Mucosa of descending colon (tissue), 3 donors: Measurements from ENCODE around the gene NOL8. TPM values are rescaled to one million over a fixed set of nuclear protein-coding genes. Genes with fewer than 3 reads are reported as not detected.
A peak's percentile ranks its signal among the peaks of the same experiment; 100 is the strongest.

Experiments used
- ATAC-seq: fragments of 200-7000 bp; cut with Tn5 transposase; one replicate; pipeline ENCODE4 v1.9.1; 2020; ENCODE audit warnings: mild to moderate bottlenecking, moderate library complexity
- DNase-seq, 3 donors: peaks; one replicate each; pipeline ENCODE4 v3.0.0-alpha.2; 2020
- H3K36me3 ChIP-seq: fragments of 200-600 bp; one replicate; pipeline ENCODE4 v1.8.0; 2021; ENCODE audit warnings: low read depth, mild to moderate bottlenecking
- H3K4me1 ChIP-seq: fragments of 200-600 bp; one replicate; pipeline ENCODE4 v1.8.0; 2021; ENCODE audit warnings: low read depth, mild to moderate bottlenecking
- H3K4me3 ChIP-seq: fragments of 200-600 bp; one replicate; pipeline ENCODE4 v1.8.0; 2021; ENCODE audit warnings: mild to moderate bottlenecking
- H3K9me3 ChIP-seq: fragments of 200-600 bp; one replicate; pipeline ENCODE4 v1.8.0; 2021; ENCODE audit warnings: mild to moderate bottlenecking
- CTCF ChIP-seq: fragments of 200-600 bp; IDR thresholded peaks from one replicate; pipeline ENCODE4 v1.8.0; 2022; ENCODE audit warnings: antibody characterized with exemption, mild to moderate bottlenecking
- intact Hi-C, 2 donors: fragments of 100-400 bp; cut with DNase I in 1 of 2; cut with micrococcal nuclease in 1 of 2; formaldehyde crosslinking; loops; one replicate each; pipeline versions ENCODE4 v1.11.0 to v1.11.1; 2022; cut with DNase I, micrococcal nuclease
- total RNA-seq, 3 donors: library from RNA; stranded (reverse); fragmentation: NEBNext Ultra II Directional in 2 of 3; extraction: Animal tissue kit (Norgen Biotek cat#: 25700) in 2 of 3; gene quantifications; one replicate each; pipeline versions ENCODE4 v1.2.1 to v1.2.4, GENCODE V29; 2021 to 2023
- donor health status: DM: no; HTN: no; CAD: no; lungs with moderate emphysema.
- donor health status: DM: no; HTN: no; CAD: no.
- donor health status: DM: no; HTN: yes; CAD: no.

The NOL8 gene
- total RNA-seq, 3 donors from 2014 or later = 25.6 to 31.1 (median 25.8) TPM

DNA sequence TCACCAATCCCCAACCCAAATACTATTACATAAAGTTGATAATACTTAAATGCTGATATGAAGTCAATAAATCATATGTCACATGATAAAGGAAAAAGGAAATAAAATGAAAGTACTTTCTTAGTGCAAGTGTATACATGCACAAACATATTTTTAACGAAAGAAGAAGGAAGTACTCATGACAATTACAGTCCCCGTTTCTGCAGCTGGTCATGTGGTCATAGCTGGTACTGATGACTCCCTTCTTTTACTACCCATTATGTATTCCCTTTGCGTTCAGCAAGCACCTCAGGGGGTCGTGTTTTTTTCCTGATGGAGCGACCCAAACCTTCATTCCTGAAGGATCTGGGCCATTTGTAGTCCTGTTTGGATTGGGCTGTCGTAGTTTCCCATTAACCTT is 27.9 kb upstream of the NOL8 start:
- Histone ChIP-seq H3K9me3 (peaks cover 27% of the 10 kb centered on the region), H3K36me3 (no peaks in the 10 kb centered on the region), H3K4me1 (peaks cover 14% of the 10 kb centered on the region), H3K4me3 (no peak overlapping the region)
- intact Hi-C loops = no loop called here
- TF ChIP-seq CTCF = no peak
- DNase-seq = peak in 1 of 3 donors; percentile 14
- ATAC-seq = no peak

DNA sequence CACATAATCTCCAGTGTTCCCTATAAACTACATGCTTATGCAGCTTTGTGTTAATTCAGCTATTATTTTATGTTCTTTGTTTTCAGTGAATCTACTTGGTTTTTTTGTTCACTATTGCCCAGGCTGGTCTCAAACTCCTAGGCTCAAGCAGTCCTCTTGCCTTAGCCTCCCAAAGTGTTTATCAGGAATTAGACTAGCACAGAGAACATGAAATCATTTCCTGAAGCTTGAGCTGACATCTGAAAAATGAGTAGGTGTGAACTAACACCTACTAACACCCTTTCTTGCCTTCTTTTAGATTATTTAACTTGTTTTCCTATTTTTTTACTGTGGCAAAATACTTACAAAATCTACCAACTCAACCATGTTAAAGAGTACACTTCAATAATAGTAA is 25.6 kb upstream of the NOL8 start:
- Histone ChIP-seq H3K4me1 (peaks cover 14% of the 10 kb centered on the region), H3K4me3 (no peak overlapping the region), H3K9me3 (peaks cover 10% of the 10 kb centered on the region), H3K36me3 (no peaks in the 10 kb centered on the region)
- DNase-seq (no peak), ATAC-seq (peak; percentile 27)
- intact Hi-C loops = no loop called here
- no peak for TF ChIP-seq CTCF

DNA sequence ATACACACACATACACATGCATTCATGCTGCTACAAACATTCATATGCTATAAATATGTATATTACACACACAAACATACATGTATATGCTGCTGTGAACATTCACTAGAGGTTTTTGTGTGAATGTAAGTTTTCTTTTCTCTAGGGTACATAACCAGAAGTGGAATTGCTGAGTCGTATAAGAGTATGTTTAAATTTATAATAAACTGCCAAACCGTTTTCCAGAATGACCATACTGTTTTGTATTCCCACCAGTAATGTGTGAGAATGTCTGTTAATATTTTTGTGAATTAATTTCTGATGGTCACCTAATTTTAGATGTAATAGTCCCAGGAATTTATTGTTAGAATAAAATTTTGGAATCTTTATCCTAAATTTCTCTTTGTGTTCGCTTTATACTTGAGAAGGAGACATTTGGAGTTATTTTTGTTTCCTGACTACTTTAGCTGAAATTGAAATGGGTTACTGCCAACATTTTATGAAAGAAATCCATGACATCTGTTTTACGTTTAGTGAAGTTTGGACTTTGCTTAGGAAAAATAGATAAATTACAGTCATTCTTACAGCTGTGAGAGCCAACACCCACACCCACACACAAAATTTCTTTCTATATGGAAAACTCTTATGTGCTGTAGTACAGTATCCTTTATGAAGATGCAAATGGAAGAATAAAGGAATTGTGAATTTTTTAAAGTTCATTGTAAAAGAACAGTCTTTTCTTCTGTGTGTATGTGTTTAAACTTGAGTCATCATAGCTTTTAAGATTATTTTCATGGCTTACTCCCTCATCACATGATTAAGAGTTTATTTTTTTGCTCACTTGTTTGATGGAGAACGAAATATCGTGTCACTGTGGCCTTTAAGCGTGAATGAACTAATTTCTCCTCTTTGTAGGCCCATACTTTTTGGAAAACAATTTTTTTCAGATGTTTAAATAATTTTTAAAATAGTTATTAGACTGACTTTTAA is 24.9 kb upstream of the NOL8 start:
- intact Hi-C loops = loop anchor here in 1 of 2 donors (10.0 kb wide), 1 partner anchor 285 kb away; no protein-coding TSS in a partner anchor
- no peaks in the 10 kb centered on the region for H3K36me3 ChIP-seq
- H3K9me3 ChIP-seq = peaks cover 6% of the 10 kb centered on the region
- ATAC-seq (peak; percentile 73), DNase-seq (no peak)
- TF ChIP-seq CTCF = no peak
- no peak overlapping the region for H3K4me3 ChIP-seq
- H3K4me1 ChIP-seq = peaks cover 14% of the 10 kb centered on the region

- no peak overlapping the region for H3K4me3 ChIP-seq
- ATAC-seq (no peak), DNase-seq (no peak)
- H3K36me3 ChIP-seq = no peaks in the 10 kb centered on the region
- no peak for TF ChIP-seq CTCF
- intact Hi-C loops = loop anchor here in 1 of 2 donors (10.0 kb wide), 1 partner anchor 289 kb away; no protein-coding TSS in a partner anchor
- H3K9me3 ChIP-seq = peaks cover 6% of the 10 kb centered on the region
- H3K4me1 ChIP-seq = peaks cover 11% of the 10 kb centered on the region
These were observed 20.4 kb upstream of the NOL8 start for GRCh38 chr9:92345582-92345981.

DNA sequence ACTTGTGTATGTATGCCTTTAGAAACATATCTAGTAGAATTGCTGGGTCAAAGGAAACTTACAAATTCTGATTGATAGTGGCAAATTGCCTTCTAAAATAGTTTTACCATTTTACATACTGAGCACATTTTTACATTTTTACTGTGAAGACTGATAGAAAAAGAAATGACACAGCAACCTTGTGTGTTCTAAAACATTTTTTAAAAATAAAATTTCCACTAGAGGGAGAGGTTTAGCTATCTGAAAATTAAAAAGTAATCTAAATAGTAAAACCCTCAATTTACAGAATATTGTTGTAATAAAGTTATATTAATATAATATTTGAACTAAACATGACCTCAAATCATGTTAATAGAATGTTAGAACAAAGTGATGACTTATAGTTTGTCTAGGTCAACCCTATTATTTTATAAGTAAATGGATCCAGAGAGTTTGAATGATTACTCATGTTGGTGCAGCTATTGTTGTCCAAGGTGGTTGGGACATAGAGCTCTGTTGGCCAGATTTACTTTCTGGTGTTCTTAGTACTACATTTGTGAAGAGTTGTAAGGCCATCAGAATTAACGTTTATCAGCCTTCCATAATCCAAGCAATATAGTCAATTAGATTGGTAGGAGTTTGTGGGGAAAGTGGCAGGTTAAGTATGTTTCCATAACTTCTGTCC is 17.8 kb upstream of the NOL8 start:
- H3K4me1 ChIP-seq = no peaks in the 10 kb centered on the region
- DNase-seq = no peak
- H3K36me3 ChIP-seq = no peaks in the 10 kb centered on the region
- no peak for TF ChIP-seq CTCF
- no peak for ATAC-seq
- H3K4me3 ChIP-seq = no peak overlapping the region
- H3K9me3 ChIP-seq = peaks cover 10% of the 10 kb centered on the region
- intact Hi-C loops = loop anchor here in 1 of 2 donors (10.0 kb wide), 1 partner anchor 292 kb away; no protein-coding TSS in a partner anchor
